Measurements from ENCODE around the gene MFN2. TPM values are rescaled to one million over a fixed set of nuclear protein-coding genes. Genes with fewer than 3 reads are reported as not detected.
A peak's percentile ranks its signal among the peaks of the same experiment; 100 is the strongest.

The MFN2 gene
- total and polyA plus RNA-seq, 3 donors from 2014 or later = 77.5 to 95.3 (median 80.0) TPM

DNA sequence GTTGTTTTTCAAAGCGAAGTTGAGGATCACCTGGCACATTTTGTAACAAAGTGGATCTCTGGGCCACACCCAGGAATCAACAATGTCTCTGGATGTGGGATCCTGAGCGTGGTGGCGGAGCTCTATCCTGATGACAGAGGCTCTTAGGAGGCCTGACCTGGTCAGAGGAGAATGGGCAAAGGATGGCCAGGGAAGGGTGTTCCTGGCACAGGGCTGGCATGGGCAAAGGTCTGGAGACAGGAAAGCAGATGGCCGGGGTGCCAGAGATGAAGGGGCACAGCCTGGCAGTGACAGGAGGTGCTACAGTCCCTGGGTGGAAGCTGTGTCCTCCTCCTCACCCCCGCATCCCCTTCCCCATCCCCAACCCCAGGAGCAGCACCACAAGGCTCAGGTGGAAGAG, 20.0 kb upstream of the MFN2 start:
- DNase-seq = no peak
- intact Hi-C loops (cut with DNase I; ENCODE audit: low total_unique reads) = no loop called here
- no peaks in the 10 kb centered on the region for H3K36me3 ChIP-seq (ENCODE audit: low read depth, missing control alignments)

DNA sequence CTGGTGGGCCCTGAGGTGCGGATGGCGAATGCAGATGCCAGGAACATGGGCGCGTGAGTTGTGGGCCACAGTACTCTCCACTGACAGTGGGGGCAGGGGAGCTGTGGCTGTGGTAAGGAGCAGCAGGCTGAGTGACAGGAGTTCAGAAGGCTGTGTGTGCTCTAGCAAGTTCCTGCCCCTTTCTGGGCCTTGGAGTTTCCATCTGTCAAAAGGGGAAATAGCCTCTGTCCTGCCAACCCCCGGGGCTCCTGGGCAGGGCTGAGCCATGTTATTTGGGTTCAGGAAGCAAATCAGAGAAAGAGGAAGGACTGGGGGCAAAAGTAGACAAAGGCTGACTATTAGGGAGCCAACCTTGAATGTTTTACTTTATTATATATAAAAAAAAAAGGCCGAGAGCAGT, 19.5 kb upstream of the MFN2 start:
- Histone ChIP-seq H3K9me3 (no peaks in the 10 kb centered on the region), H3K36me3 (ENCODE audit: low read depth, missing control alignments) (no peaks in the 10 kb centered on the region), H3K4me3 (no peak overlapping the region), H3K27ac (no peak overlapping the region), H3K4me1 (no peaks in the 10 kb centered on the region), H3K27me3 (no peaks in the 10 kb centered on the region)
- 84 to 90% methylated on average over 6 of the region's 6 CpGs for whole genome bisulfite sequencing, 2 donors
- TF ChIP-seq POLR2A (IDR thresholded peaks at IDR 0.05) = no peak
- DNase-seq = no peak
- intact Hi-C loops (cut with DNase I; ENCODE audit: low total_unique reads) = no loop called here

More for the DNA sequence above, 20.0 kb upstream of the MFN2 start:
- 90 to 100% methylated on average over 1 to 5 of the region's 5 CpGs for WGBS, 2 donors
- Histone ChIP-seq H3K4me3 (no peak overlapping the region), H3K9me3 (no peaks in the 10 kb centered on the region), H3K4me1 (no peaks in the 10 kb centered on the region), H3K27ac (no peak overlapping the region), H3K27me3 (no peaks in the 10 kb centered on the region)
- TF ChIP-seq POLR2A (IDR thresholded peaks at IDR 0.05) (no peak), CTCF (IDR thresholded peaks at IDR 0.05) (no peak)

GRCh38 chr1:11961230-11961629, 19.0 kb upstream of the MFN2 start:
- H3K4me3 ChIP-seq = no peak overlapping the region
- no peak for DNase-seq
- intact Hi-C loops (cut with DNase I; ENCODE audit: low total_unique reads) = no loop called here
- TF ChIP-seq CTCF (IDR thresholded peaks at IDR 0.05) = no peak
- TF ChIP-seq POLR2A (IDR thresholded peaks at IDR 0.05) = no peak
- 49 to 67% methylated on average over 4 of the region's 4 CpGs for WGBS, 2 donors
- no peaks in the 10 kb centered on the region for H3K4me1 ChIP-seq
- no peaks in the 10 kb centered on the region for H3K27me3 ChIP-seq
- no peaks in the 10 kb centered on the region for H3K36me3 ChIP-seq (ENCODE audit: low read depth, missing control alignments)
- H3K9me3 ChIP-seq = no peaks in the 10 kb centered on the region
- H3K27ac ChIP-seq = no peak overlapping the region

GRCh38 chr1:11963622-11964021, 16.6 kb upstream of the MFN2 start:
- no peak for TF ChIP-seq POLR2A (IDR thresholded peaks at IDR 0.05)
- no peak for TF ChIP-seq CTCF (IDR thresholded peaks at IDR 0.05)
- no peak for DNase-seq

GRCh38 chr1:11964656-11965055, 15.6 kb upstream of the MFN2 start:
- TF ChIP-seq POLR2A (IDR thresholded peaks at IDR 0.05) = no peak
- DNase-seq = no peak
- Histone ChIP-seq H3K36me3 (ENCODE audit: low read depth, missing control alignments) (no peaks in the 10 kb centered on the region), H3K27me3 (no peaks in the 10 kb centered on the region), H3K4me1 (no peaks in the 10 kb centered on the region), H3K4me3 (no peak overlapping the region), H3K27ac (no peak overlapping the region), H3K9me3 (no peaks in the 10 kb centered on the region)
- WGBS, 2 donors = 89 to 100% methylated on average over 3 to 12 of the region's 12 CpGs
- intact Hi-C loops (cut with DNase I; ENCODE audit: low total_unique reads) = no loop called here

More at GRCh38 chr1:11963622-11964021, 16.6 kb upstream of the MFN2 start:
- H3K4me3 ChIP-seq = no peak overlapping the region
- H3K36me3 ChIP-seq (ENCODE audit: low read depth, missing control alignments) = no peaks in the 10 kb centered on the region
- no peaks in the 10 kb centered on the region for H3K4me1 ChIP-seq
- H3K27me3 ChIP-seq = no peaks in the 10 kb centered on the region
- 86 to 90% methylated on average over 3 of the region's 3 CpGs for WGBS, 2 donors
- intact Hi-C loops (cut with DNase I; ENCODE audit: low total_unique reads) = no loop called here
- no peaks in the 10 kb centered on the region for H3K9me3 ChIP-seq
- H3K27ac ChIP-seq = no peak overlapping the region

DNA sequence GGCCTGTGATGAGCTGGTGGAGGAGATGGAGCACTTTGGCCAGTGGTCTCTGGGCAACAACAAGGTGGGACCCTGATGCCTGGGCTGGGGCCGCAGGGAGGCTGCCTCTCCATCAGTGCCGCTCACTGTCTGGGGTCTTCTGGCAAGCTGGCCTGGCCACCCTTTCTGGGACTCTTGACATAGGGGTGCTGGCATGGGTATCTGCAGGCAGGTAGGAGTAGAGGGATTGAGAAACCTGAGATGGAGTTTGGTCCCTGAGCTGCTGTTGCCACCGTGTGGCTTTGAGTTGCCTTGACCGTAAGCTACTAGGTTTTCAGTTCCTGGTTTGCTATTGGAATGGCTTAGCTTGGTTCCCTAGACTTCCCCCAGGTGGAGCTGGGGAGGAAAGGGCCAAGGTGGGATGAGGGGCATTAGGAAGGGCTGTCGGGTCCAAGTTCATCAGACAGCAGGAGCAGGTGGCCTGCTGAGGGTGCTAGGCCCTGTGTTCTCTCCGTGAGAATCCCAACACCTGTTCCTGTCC, 13.2 kb upstream of the MFN2 start:
- peak in 1 of 3 experiments; percentile 43 for TF ChIP-seq CTCF (IDR thresholded peaks at IDR 0.05)
- no peak for TF ChIP-seq POLR2A (IDR thresholded peaks at IDR 0.05)
- peak; percentile 57 for DNase-seq
- Histone ChIP-seq H3K36me3 (ENCODE audit: low read depth, missing control alignments) (no peaks in the 10 kb centered on the region), H3K4me3 (no peak overlapping the region), H3K9me3 (no peaks in the 10 kb centered on the region), H3K27ac (no peak overlapping the region), H3K27me3 (no peaks in the 10 kb centered on the region), H3K4me1 (no peaks in the 10 kb centered on the region)
- intact Hi-C loops (cut with DNase I; ENCODE audit: low total_unique reads) = no loop called here
- 46 to 73% methylated on average over 5 to 6 of the region's 6 CpGs for WGBS, 2 donors

All from testis (tissue), 3 donors.